HG03469 (cell line): Measurements from ENCODE around the gene HTRA3.
A peak's percentile ranks its signal among the peaks of the same experiment; 100 is the strongest.

Experiments used
- ATAC-seq: cut with Tn5 transposase; IDR thresholded peaks from one replicate; pipeline ENCODE4 v1.9.1; 2021; ENCODE audit warnings: mild to moderate bottlenecking, moderate library complexity, moderate number of reproducible peaks; ENCODE audit not compliant: unreplicated experiment

HTRA3 gene

DNA sequence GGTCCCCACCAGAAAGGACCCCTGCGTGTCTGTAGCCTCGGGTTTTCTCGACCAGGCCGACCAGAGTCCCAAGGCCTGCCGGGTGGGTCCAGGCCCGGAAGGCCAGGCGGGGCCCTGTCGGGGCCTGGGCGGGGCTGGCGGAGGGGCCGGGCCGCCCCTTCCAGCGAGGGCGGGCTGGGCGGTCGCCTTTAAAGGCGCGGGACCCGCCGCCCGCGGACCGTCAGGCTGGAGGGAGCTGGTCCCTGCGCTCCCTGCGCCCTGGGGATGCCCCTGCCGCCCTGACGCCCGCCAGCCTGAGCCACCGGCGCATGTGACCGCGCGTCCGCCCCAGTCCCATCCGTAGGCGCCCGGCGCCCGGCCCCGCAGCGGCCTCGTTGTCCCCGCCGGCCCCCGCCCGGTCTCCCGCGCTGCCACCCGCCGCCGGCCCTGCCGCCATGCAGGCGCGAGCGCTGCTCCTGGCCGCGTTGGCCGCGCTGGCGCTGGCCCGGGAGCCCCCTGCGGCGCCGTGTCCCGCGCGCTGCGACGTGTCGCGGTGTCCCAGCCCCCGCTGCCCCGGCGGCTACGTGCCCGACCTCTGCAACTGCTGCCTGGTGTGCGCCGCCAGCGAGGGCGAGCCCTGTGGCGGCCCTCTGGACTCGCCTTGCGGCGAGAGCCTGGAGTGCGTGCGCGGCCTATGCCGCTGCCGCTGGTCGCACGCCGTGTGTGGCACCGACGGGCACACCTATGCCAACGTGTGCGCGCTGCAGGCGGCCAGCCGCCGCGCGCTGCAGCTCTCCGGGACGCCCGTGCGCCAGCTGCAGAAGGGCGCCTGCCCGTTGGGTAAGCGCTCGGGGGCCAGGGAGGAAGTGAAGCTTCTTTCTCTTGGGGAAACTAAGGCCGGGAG is at the start of gene HTRA3:
TSS of gene HTRA3 (plus strand) at position 220 of the 883 bp plus-strand sequence. CDS start at position 435, 215 bp downstream.
- no peak for ATAC-seq

- no peak for ATAC-seq
These were observed 48.7 kb upstream of the HTRA3 start for GRCh38 chr4:8220661-8221450.

GRCh38 chr4:8221476-8221875 is 48.1 kb upstream of the HTRA3 start:
- ATAC-seq: no peak

GRCh38 chr4:8221985-8222384 is 47.6 kb upstream of the HTRA3 start:
- no peak for ATAC-seq

- no peak for ATAC-seq
These were observed 46.8 kb upstream of the HTRA3 start for GRCh38 chr4:8222609-8223388.

- ATAC-seq: no peak
These were observed 45.1 kb upstream of the HTRA3 start for GRCh38 chr4:8224267-8224974.

DNA sequence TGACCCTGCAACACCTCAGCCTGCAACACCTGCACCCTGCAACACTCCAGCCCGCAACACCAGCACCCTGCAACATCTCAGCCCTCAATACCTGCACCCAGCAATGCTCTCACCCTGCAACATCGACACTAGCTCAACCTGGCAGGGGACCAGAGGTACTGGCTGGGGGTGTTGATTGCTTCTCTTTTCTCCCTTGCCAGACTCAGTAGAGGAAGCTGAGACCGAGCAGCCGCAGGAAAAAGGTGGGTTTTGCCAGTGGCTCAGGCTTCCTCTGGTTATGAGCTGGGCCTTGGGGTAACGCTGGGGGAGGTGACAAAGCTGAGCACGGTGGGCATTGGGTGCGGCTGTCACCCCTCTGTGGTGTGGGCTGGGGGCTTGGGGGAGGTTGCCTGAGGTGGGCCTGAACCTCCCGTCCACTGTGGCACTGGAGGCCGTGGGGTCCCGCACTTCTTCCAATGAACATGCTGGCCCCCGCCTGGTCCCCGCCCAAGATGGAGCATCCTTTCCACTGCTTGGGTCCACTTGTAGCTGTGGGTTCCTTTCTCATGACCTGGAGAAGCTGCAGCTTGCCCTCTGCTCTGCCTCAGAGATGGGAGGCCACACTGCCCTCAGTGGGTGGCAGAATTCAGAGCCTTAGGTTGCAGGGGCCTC is 44.5 kb upstream of the HTRA3 start:
- no peak for ATAC-seq

DNA sequence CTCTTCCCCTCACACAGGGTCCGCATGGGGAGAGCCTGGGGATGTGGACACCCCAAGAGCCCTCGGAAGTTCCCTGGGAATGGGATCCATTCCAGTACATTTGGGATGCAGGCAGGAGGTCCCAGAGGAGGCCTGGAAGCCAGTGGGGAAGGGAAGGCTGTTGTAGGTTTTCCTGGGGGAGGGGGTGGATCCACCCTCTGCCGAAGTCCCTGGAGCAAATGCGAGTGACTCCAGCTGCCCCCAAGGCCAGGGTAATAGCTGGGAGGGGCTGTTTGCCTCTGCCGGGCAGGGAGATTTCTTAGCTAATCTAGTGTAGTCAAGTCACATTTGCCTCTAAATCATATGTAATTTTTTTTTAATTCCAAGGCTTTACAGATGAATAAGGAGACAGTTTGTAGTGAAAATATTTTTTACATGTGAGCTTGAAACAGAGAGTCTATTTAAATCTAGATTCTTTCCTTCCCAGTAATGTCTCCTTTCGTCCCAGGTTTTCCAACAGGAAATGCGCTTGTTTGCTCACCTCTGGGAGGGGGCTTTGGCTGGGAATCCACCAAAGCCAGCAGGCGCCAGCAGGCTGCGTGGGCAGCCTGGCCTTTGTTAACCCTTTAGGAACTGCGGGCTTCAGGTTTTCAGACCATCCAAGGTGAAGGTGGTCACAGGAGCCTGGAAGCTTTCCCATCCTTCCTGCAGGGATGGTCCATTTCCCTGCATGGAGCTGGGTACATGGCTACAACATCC is 43.7 kb upstream of the HTRA3 start:
- ATAC-seq: no peak

GRCh38 chr4:8227201-8227770 is 42.3 kb upstream of the HTRA3 start:
- ATAC-seq: no peak

DNA sequence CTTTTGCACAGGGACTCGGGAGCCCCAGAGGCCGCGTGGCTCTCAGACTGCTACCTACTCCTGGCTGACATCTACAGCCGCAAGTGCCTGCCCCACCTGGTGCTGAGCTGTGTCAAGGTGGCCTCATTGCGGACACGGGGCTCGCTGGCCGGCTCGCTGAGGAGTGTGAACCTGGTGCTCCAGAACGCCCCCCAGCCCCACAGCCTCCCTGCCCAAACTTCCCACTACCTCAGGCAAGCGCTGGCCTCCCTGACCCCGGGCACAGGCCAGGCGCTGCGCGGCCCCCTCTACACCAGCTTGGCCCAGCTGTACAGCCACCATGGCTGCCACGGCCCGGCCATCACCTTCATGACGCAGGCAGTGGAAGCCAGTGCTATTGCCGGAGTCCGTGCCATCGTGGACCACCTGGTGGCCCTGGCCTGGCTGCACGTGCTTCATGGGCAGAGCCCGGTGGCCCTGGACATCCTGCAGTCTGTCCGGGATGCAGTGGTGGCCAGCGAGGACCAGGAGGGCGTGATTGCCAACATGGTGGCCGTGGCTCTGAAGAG is 41.7 kb upstream of the HTRA3 start:
- ATAC-seq: no peak

- ATAC-seq: peak; percentile 49
These were observed 41.0 kb upstream of the HTRA3 start for GRCh38 chr4:8228319-8229250.

- no peak for ATAC-seq
These were observed 40.1 kb upstream of the HTRA3 start for GRCh38 chr4:8229331-8229975.

- no peak for ATAC-seq
These were observed 39.5 kb upstream of the HTRA3 start for GRCh38 chr4:8230033-8230432.

GRCh38 chr4:8230891-8231290 is 38.7 kb upstream of the HTRA3 start:
- no peak for ATAC-seq

DNA sequence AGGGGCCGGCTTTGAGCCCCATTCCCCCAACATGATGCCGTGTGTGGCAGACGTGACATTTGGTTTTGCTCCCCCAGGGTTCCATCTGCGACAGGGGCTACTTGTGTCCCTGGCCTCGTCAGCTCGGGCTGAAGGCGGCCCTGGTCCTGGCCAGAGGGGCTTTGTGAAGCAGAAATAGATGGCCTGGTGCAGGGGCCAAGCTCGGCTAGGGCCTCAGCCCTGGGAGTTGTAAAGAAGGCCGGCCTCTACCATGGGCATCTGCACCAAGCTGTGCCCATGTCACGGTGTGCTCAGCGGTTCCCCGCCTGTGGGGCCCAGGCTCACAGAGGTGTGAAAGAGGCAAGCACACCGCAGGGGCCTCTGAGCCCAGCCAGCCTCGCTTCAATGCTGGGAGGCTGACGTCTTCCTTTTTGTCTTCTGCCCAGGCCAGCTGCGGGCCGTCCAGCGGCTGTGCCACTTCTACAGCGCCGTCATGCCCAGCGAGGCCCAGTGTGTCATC is 38.0 kb upstream of the HTRA3 start:
- no peak for ATAC-seq

DNA sequence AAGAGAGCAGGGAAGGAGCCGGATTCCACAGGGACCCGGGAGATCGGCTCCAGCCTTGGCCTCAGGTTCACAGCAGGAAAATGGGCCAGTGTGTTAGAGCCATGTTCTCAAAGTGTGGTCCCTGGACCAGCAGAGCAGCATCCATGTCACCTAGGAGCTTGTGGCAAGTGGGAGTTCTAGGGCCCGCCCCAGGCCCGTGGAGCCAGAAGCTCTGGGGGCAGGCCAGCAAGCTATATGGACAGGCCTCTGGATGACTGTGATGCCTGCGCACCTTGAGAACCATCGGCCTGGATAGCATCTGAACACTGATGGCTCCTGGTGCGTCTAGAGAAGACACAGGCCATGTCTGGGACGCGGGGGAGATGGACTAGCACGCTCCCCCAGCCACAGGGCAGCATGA is 36.8 kb upstream of the HTRA3 start:
- no peak for ATAC-seq
